NT2/D1 (cell line): ENCODE results near the gene PTPN14.

Source experiments
- YY1 ChIP-seq: IDR thresholded peaks from 2 replicates; pipeline ENCODE4 v1.6.1; 2011; ENCODE audit not compliant: insufficient read length, insufficient read depth
- ZNF274 ChIP-seq: IDR thresholded peaks from 2 replicates; pipeline ENCODE4 v1.6.1; 2011; ENCODE audit warnings: mild to moderate bottlenecking, low read depth, low read length

DNA sequence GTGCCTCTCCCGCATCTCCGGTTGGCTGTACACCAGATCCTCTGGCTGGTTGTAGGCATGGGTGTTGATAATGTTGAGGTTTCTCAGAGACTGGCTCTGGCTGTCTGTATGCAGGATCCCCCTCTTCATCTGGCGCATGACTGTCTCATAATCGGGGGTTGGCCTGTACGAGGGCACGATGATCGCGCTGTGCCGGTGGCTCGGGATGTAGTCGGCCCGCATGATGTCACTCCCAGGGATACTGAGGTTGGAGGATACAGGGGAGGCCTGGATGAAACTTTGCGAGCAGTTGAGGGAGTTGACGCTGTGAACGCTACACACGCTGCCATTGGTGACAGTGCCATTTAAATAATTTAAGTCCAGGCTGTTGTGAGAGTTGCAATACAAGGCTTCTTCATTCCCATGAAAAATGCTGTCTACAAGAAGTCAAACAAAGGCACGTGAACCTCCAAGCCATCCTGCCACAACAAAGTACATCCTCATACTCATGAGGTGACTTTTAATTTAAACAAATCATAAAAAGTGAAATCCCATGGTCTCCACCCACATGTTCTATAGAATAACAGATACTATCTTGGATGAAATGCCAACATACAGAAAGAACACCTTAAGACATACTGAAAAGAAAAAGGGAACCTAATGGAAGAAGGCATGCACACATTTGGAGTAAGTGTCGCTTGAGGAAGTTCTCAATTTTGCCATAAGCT, 166.9 kb downstream of the PTPN14 start:
- TF ChIP-seq ZNF274 (no peak), YY1 (no peak)
